HCEC 1CT (cell line): Measurements from ENCODE around the gene GRAMD4.
"Not testable (repeated sequence)": the region's sequence is repeated elsewhere in the genome, so short reads cannot be mapped to it uniquely, and the experiment has no call there.

Experiments used
- DNase-seq: peaks from one replicate; pipeline ENCODE4 v3.0.0-alpha.2; 2017

GRAMD4 gene

GRCh38 chr22:46622081-46622521 is 1.9 kb downstream of the GRAMD4 start:
- no peak for DNase-seq

GRCh38 chr22:46625113-46625842 is 5.1 kb downstream of the GRAMD4 start:
- DNase-seq: no peak

- DNase-seq: no peak
These were observed 5.7 kb downstream of the GRAMD4 start for GRCh38 chr22:46625843-46626349.

GRCh38 chr22:46626356-46626755 is 6.2 kb downstream of the GRAMD4 start:
- no peak for DNase-seq

GRCh38 chr22:46626911-46627805 is 7.0 kb downstream of the GRAMD4 start:
- no peak for DNase-seq

- DNase-seq: no peak
These were observed 7.8 kb downstream of the GRAMD4 start for GRCh38 chr22:46627806-46628482.

GRCh38 chr22:46628756-46629155 is 8.6 kb downstream of the GRAMD4 start:
- DNase-seq: no peak

GRCh38 chr22:46629291-46629690 is 9.1 kb downstream of the GRAMD4 start:
- DNase-seq: no peak

- DNase-seq: no peak
These were observed 10.9 kb downstream of the GRAMD4 start for GRCh38 chr22:46631113-46631512.

GRCh38 chr22:46632646-46633249 is 12.6 kb downstream of the GRAMD4 start:
- DNase-seq: no peak

- DNase-seq: no peak
These were observed 13.2 kb downstream of the GRAMD4 start for GRCh38 chr22:46633334-46633890.

- no peak for DNase-seq
These were observed 14.0 kb downstream of the GRAMD4 start for GRCh38 chr22:46634011-46634699.

GRCh38 chr22:46634973-46635685 is 14.9 kb downstream of the GRAMD4 start:
- DNase-seq: not testable (repeated sequence)

GRCh38 chr22:46635756-46636155 is 15.6 kb downstream of the GRAMD4 start:
- no peak for DNase-seq

- DNase-seq: no peak
These were observed 16.2 kb downstream of the GRAMD4 start for GRCh38 chr22:46636221-46637002.

GRCh38 chr22:46637711-46638600 is 17.8 kb downstream of the GRAMD4 start:
- DNase-seq: no peak

- DNase-seq: no peak
These were observed 18.6 kb downstream of the GRAMD4 start for GRCh38 chr22:46638601-46639431.

- DNase-seq: no peak
These were observed 19.7 kb downstream of the GRAMD4 start for GRCh38 chr22:46639843-46640242.
